HG03066 (cell line): ENCODE results near the gene WLS.

Experiments used
- ATAC-seq: cut with Tn5 transposase; IDR thresholded peaks from one replicate; pipeline ENCODE4 v1.9.1; 2021; ENCODE audit warnings: low read depth; ENCODE audit not compliant: unreplicated experiment

Gene WLS

GRCh38 chr1:68229650-68230483, 2.5 kb downstream of the WLS start:
- ATAC-seq: no peak

- no peak for ATAC-seq
Observed at GRCh38 chr1:68228851-68229250, 3.5 kb downstream of the WLS start.

- no peak for ATAC-seq
Observed at GRCh38 chr1:68227598-68227997, 4.7 kb downstream of the WLS start.

- ATAC-seq: no peak
Observed at GRCh38 chr1:68225781-68226180, 6.5 kb downstream of the WLS start.

- ATAC-seq: no peak
Observed at GRCh38 chr1:68223687-68224086, 8.6 kb downstream of the WLS start.

- no peak for ATAC-seq
Observed at GRCh38 chr1:68221980-68222373, 10.3 kb downstream of the WLS start.

- no peak for ATAC-seq
Observed at GRCh38 chr1:68221001-68221979, 11.0 kb downstream of the WLS start.

GRCh38 chr1:68220420-68220819, 11.9 kb downstream of the WLS start:
- no peak for ATAC-seq

- ATAC-seq: no peak
Observed at GRCh38 chr1:68218490-68218889, 13.8 kb downstream of the WLS start.

- no peak for ATAC-seq
Observed at GRCh38 chr1:68217618-68218017, 14.7 kb downstream of the WLS start.

GRCh38 chr1:68217060-68217554, 15.2 kb downstream of the WLS start:
- ATAC-seq: no peak

- no peak for ATAC-seq
Observed at GRCh38 chr1:68216089-68216772, 16.1 kb downstream of the WLS start.

GRCh38 chr1:68213843-68214242, 18.5 kb downstream of the WLS start:
- ATAC-seq: no peak

GRCh38 chr1:68211761-68212380, 20.5 kb downstream of the WLS start:
- ATAC-seq: no peak

GRCh38 chr1:68210829-68211228, 21.5 kb downstream of the WLS start:
- no peak for ATAC-seq

GRCh38 chr1:68210027-68210426, 22.3 kb downstream of the WLS start:
- ATAC-seq: no peak

- ATAC-seq: no peak
Observed at GRCh38 chr1:68206848-68207689, 25.3 kb downstream of the WLS start.

- no peak for ATAC-seq
Observed at GRCh38 chr1:68205794-68206358, 26.4 kb downstream of the WLS start.

GRCh38 chr1:68204977-68205630, 27.2 kb downstream of the WLS start:
- ATAC-seq: no peak
